GM19035 (cell line): ENCODE data around the gene OSTF1.

Experiments
- ATAC-seq: cut with Tn5 transposase; IDR thresholded peaks from one replicate; pipeline ENCODE4 v1.9.1; 2021; ENCODE audit not compliant: unreplicated experiment

The OSTF1 gene

GRCh38 chr9:75084081-75084672 is 4.1 kb upstream of the OSTF1 start:
- no peak for ATAC-seq

DNA sequence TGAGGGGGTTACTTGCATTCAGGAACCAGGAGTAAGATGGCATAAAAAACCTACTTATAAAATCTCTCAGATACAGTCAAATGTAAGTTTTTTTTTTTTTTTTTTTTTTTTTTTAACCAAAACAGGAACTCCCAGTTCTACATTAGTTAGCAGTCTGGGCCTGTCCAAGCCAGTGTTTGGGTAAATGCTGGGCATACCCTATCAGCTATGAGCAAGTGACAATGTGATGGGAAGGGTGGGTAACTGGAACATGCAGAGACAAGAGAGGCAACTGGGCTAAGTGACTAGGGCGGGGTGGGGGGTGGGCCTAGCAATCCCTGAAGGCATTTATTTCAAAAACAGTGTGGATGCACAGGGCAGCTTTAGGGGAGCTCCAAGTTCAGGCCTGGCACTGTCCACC is 2.7 kb upstream of the OSTF1 start:
- ATAC-seq: no peak

GRCh38 chr9:75086541-75087288 is 1.6 kb upstream of the OSTF1 start:
- no peak for ATAC-seq

DNA sequence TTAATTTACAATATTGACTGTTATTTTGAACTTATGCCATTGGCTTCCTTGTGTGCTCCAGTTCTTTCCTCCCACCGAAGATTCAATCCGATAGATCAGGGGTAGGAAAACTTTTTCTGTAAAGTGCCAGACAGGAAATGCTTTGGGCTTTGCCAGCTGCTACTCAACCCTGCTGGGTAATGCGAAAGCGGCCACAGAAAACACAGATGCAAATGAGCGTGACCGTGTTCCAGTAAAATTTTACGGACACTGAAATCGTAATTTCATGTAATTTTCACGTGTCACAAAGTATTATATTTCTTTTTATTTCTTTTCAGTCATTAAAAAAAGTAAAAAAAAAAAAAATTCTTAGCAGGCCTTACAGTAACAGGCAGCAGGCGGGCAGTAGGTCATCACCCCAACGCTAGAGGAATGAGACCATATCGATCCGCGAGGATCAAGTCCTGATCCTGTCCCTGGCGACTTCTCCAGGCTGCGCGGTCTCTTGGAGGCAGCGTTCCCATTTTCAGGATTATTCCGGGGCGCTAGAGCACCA is 958 bp upstream of the OSTF1 start:
- ATAC-seq: peak; percentile 31

DNA sequence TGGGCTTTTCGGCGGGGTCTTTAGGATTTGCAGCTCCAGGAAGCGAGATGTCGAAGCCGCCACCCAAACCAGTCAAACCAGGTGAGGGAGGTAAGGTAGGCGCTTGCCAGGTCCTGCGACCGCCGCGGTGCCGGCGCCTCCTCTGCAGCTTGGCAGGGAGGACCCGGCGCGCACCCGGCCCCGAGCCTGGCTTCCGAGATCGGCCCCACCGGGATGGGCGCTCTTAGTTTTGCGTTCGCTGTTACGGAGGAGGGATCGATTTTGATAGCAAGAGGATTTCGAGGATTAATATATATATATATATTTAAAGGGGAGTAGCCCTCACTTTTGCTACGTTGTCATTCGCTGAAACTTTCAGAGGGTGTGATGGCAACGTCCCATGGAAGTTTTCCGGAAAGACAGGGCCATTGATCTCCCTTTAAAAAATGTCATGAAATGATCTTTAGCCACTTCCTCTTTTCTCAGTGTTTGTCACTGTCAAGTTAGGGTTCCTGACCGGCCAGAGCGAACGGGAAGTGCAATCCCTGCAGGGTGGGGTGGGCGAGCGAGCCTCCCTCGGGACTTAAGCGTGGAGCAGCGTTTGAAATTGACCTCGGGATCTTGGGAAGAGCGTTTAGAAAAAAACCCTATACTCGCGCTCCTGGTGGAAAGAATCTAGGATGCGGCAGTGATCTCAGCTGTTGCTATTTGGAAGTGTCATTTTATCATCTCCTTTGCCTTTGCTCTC is 495 bp downstream of the OSTF1 start:
- ATAC-seq: peak; percentile 37

GRCh38 chr9:75089373-75089766 is 1.1 kb downstream of the OSTF1 start:
- ATAC-seq: no peak

- ATAC-seq: no peak
These were observed 2.3 kb downstream of the OSTF1 start for GRCh38 chr9:75090579-75090978.

- ATAC-seq: no peak
These were observed 4.5 kb downstream of the OSTF1 start for GRCh38 chr9:75092766-75093165.

DNA sequence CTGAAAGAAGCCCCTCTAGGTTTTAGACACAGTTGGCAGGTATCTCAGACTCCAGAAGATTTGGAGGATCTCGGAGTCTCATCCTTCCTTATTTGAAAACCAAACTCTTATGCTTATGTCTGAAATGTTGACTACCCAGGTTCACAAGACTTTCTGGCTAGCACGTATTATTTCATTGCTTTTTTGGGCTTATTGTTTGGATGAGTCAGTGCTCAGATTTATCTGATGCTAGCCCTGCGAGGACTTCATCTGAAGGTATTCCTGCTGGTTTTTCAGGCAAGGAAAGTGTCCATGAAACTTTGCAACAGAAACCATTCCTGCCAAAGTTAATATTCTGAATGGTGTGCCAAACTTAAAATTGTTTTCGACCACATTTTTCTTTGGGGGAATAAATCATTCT is 8.5 kb downstream of the OSTF1 start:
- ATAC-seq: no peak

DNA sequence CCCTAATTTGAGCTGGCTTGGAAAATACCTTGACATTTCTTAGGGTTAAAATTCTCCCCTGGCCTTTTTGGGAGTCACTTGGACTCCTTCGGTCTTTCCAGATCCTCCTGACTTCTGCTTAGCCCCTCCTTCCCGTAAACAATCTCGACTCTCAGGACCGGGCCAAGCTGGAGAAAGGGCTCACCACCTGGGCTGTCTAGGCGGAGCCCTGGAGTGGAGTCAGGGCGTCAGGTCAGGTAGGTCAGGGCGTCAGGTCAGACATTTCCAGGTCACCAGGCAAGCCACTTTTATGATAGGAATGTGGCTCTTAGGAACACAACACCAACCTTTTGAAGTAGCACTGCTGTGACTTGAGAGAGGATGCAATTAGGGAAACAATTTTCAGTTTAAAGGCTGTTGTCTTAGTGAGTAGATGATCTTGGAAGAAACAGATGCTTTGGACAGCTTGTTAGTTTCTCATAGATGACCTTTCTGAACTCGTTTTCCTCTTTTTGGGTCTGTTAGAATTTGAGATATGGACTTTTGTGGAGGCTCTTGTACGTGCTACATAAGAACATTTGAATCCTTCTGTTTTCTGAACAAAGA is 12.8 kb downstream of the OSTF1 start:
- ATAC-seq: no peak

DNA sequence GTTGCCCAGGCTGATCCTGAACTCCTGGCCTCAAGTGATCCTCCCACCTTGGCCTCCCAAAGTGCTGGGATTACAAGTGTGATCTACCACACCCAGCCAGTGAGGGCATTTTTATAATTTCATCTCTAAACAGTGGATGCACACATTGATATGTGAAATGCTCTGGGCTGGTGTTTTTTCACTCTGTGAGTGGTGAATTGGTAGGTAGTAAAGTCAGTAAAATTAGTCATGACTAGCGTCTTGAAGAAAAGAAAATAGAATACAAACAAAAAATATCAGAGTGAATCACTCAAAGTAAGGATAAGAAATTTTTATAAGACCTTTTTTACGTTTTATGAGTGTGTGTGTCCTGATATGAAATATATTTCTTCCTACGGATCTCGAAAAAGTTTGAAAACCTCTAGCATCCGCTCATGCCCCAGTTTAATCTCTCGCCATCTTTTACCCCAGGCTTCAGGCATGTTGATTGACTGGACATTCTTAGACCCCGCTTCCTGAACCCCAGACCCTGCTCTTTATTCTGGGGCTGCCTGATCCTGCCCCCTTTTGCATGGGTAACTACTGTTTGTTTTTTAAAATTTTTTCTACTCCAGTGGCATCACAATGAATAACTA is 14.0 kb downstream of the OSTF1 start:
- ATAC-seq: no peak

GRCh38 chr9:75104607-75105006 is 16.3 kb downstream of the OSTF1 start:
- no peak for ATAC-seq

DNA sequence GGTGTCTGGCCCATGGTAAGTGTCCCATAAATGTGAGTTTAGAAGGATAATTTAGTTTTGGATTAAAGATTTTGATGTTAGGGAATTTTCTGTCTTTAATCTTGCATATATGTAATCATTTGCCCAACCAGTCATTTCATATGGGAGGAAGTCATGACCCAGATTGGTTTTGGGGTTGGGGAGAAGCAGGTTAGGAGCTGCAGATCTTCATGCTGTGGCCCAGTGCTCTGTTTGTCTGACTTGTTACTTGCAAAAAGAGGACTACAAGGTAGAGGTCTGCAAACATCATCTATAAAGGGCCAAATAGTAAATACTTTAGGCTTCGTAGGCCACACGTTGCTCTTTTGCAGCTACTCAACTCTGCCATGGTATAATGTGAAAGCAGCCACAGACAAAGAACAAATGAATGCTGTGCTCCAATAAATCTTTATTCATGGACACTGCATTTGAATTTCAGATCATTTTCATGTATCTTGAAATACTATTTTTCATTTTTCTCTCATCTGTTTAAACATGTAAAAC is 16.8 kb downstream of the OSTF1 start:
- ATAC-seq: no peak

DNA sequence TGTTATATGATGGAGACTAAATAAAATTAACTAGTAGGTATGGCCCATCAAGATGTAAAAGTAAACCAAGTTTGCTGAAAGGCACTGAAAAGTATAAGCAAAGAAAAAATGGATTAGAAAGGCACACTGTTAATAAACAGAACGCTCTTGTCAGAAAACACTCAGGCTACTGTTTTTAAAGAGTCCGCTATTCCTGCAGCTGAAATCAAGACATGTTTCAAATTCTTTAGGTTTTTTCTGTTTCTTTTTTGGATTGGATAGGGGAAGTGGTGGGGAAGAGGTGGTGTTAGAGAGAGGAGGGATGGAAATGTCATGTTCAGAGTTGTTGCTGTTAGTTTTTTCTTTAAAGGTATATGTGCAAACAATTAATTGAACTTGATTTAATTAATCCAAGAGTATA is 17.5 kb downstream of the OSTF1 start:
- no peak for ATAC-seq

GRCh38 chr9:75106857-75107256 is 18.5 kb downstream of the OSTF1 start:
- ATAC-seq: no peak

- ATAC-seq: no peak
These were observed 20.3 kb downstream of the OSTF1 start for GRCh38 chr9:75108571-75108970.

DNA sequence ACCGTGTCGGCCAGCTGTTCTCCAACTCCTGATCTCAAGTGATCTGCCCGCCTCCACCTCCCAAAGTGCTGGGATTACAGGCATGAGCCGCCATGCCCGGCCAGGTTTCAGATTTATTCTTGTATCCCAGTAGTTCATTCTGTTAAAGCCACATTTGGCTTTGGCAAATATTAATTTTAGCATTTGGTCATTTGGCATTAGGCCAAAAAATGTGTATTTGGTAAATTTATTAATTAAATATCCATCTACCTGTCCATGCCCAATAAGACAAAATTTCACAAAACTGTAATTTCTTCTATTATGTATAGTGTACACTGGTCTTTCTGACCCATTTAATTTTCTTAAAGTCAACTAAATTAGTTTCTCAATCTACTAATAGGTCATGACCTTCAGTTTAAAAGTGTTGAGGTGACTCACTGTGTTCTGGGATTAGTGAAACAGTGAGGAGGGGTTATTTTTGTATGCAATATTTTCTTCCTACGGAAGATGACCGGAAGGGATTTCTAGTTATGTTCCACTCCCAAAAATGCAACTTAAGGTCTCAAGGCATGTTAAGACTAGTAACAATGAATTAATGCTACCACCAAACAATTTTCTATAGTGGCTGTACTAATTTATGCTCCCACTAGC is 21.0 kb downstream of the OSTF1 start:
- no peak for ATAC-seq

GRCh38 chr9:75111019-75111622 is 22.8 kb downstream of the OSTF1 start:
- ATAC-seq: no peak

GRCh38 chr9:75112789-75113188 is 24.5 kb downstream of the OSTF1 start:
- no peak for ATAC-seq

GRCh38 chr9:75116306-75116705 is 28.0 kb downstream of the OSTF1 start:
- ATAC-seq: no peak
